WI38 (cell line): Measurements from ENCODE around the gene ERCC2.
"Not testable (repeated sequence)": the region's sequence is repeated elsewhere in the genome, so short reads cannot be mapped to it uniquely, and the experiment has no call there.

Source experiments
- H3K4me3 ChIP-seq: 2 replicates; pipeline ENCODE4 v1.5.1; 2011; ENCODE audit warnings: low read depth, mild to moderate bottlenecking, control low read depth, low read length
- TF ChIP-seq, protein P1 (sequence below): IDR thresholded peaks from 2 replicates; pipeline ENCODE4 v1.5.1; 2012; ENCODE audit warnings: low read depth, mild to moderate bottlenecking, control low read depth, low read length

ERCC2 gene

GRCh38 chr19:45320997-45321775, 49.2 kb downstream of the ERCC2 start:
- TF ChIP-seq, protein P1, sequence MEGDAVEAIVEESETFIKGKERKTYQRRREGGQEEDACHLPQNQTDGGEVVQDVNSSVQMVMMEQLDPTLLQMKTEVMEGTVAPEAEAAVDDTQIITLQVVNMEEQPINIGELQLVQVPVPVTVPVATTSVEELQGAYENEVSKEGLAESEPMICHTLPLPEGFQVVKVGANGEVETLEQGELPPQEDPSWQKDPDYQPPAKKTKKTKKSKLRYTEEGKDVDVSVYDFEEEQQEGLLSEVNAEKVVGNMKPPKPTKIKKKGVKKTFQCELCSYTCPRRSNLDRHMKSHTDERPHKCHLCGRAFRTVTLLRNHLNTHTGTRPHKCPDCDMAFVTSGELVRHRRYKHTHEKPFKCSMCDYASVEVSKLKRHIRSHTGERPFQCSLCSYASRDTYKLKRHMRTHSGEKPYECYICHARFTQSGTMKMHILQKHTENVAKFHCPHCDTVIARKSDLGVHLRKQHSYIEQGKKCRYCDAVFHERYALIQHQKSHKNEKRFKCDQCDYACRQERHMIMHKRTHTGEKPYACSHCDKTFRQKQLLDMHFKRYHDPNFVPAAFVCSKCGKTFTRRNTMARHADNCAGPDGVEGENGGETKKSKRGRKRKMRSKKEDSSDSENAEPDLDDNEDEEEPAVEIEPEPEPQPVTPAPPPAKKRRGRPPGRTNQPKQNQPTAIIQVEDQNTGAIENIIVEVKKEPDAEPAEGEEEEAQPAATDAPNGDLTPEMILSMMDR: no peak
- H3K4me3 ChIP-seq: no peak overlapping the region

GRCh38 chr19:45315304-45315703, 55.1 kb downstream of the ERCC2 start:
- TF ChIP-seq, protein P1: no peak
- no peak overlapping the region for H3K4me3 ChIP-seq

- H3K4me3 ChIP-seq: no peak overlapping the region
- TF ChIP-seq, protein P1: no peak
Observed at GRCh38 chr19:45314708-45315245, 55.6 kb downstream of the ERCC2 start.

DNA sequence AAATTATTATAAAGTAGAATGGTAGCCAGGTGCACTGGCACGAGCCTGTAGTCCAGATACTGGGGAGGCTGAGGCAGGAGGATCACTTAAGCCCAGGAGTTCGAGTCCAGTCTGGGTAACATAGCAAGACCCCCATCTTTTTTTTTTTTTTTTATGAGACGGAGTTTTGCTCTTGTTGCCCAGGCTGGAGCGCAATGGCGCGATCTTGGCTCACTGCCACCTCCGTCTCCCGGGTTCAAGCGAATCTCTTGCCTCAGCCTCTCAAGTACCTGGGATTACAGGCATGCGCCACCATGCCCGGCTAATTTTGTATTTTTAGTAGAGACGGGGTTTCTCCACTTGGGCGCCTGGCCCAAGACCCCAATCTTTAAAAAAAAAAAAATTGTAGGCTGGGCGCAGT, 58.1 kb downstream of the ERCC2 start:
- not testable (repeated sequence) for H3K4me3 ChIP-seq

DNA sequence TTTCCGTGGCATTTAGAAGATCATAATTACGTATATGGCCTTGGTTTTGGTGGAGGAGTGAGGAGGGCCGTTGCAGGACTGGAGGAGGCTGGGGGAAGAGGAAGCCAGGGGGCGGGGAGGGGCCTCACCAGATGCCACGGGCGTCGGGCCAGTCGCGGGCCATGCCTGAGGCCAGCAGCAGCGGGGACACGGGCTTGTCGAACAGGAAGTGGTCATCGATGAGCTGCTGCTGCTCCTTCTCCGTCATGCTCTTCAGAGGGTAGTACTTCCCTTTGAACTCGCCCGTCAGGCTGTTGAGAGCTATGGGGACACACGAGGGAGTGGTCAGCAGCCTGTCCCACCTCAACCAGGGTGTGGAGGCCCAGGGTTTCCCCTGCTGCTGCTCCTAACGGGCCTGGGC, 58.8 kb downstream of the ERCC2 start:
- no peak overlapping the region for H3K4me3 ChIP-seq
- TF ChIP-seq, protein P1: no peak

- not testable (repeated sequence) for H3K4me3 ChIP-seq
Observed at GRCh38 chr19:45309322-45309721, 61.1 kb downstream of the ERCC2 start.

- TF ChIP-seq, protein P1: no peak
- H3K4me3 ChIP-seq: no peak overlapping the region
Observed at GRCh38 chr19:45307361-45307760, 63.0 kb downstream of the ERCC2 start.

DNA sequence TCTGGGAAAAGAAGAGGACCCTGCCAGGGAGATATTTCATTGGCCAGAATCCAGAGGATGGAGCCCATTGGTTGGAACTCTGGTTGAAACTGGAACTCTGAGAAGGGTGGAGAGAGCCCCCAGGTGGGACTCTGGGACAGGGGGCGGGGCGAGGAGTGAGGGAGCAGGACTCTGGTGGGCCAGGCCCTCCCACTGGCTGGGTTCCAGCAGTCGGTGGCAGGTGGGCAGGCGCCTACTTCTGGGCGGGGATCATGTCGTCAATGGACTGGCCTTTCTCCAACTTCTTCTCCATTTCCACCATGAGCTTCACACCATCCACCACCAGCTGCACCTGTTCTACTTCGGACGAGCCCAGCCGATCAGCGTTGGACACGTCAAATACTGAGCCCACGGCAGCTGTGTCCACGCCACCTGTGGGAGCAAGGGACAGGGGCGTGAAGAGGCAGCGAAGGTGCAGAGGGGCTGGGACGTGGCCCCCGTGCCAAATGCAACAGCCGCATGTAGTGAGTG, 63.8 kb downstream of the ERCC2 start:
- H3K4me3 ChIP-seq: no peak overlapping the region
- TF ChIP-seq, protein P1: no peak
